DND-41 (cell line): ENCODE results near the gene TAB2.

Source experiments
- ATAC-seq: fragments of 200-7000 bp; cut with Tn5 transposase; 3 replicates; pipeline ENCODE4 v1.9.1; 2021; ENCODE audit warnings: low read depth; ENCODE audit not compliant: insufficient read depth
- DNase-seq: peaks from one replicate; pipeline ENCODE4 v3.0.0-alpha.2; 2020
- H2AFZ ChIP-seq: 2 replicates; pipeline ENCODE4 v1.6.0; 2012; ENCODE audit warnings: low read depth, low read length
- H3K27ac ChIP-seq: 2 replicates; pipeline ENCODE4 v1.5.1; 2012; ENCODE audit warnings: low read length, inconsistent platforms
- H3K27me3 ChIP-seq: fragments of 200-600 bp; sonication (generic); 2 replicates; pipeline ENCODE4 v1.6.0; 2012; ENCODE audit warnings: low read length, mild to moderate bottlenecking, inconsistent platforms; ENCODE audit not compliant: insufficient read depth, poor library complexity
- H3K36me3 ChIP-seq: 2 replicates; pipeline ENCODE4 v1.5.1; 2012; ENCODE audit warnings: low read length, inconsistent platforms; ENCODE audit not compliant: insufficient read depth
- H3K4me1 ChIP-seq: 2 replicates; pipeline ENCODE4 v1.5.1; 2012; ENCODE audit warnings: mild to moderate bottlenecking, low read length; ENCODE audit not compliant: insufficient read depth
- H3K4me2 ChIP-seq: 2 replicates; pipeline ENCODE4 v1.6.0; 2012; ENCODE audit warnings: mild to moderate bottlenecking, moderate library complexity, low read length, inconsistent platforms; ENCODE audit not compliant: insufficient read depth
- H3K4me3 ChIP-seq, 2 experiments: fragments of 200-600 bp in 1 of 2; shearing (Covaris generic) in 1 of 2; 2 replicates each; pipeline ENCODE4 v1.5.1; 2012 to 2016; ENCODE audit warnings: inconsistent platforms in 2 of 2, low read length in 2 of 2, mild to moderate bottlenecking in 2 of 2, low read depth in 1 of 2, moderate library complexity in 1 of 2
- H3K79me2 ChIP-seq: 2 replicates; pipeline ENCODE4 v1.6.0; 2012; ENCODE audit warnings: low read length, inconsistent platforms; ENCODE audit not compliant: insufficient read depth
- H3K9ac ChIP-seq: 2 replicates; pipeline ENCODE4 v1.6.0; 2012; ENCODE audit warnings: low read depth, mild to moderate bottlenecking, inconsistent platforms, low read length, moderate library complexity
- H3K9me3 ChIP-seq: 2 replicates; pipeline ENCODE4 v1.5.1; 2012; ENCODE audit warnings: low read length, moderate library complexity, mild to moderate bottlenecking, inconsistent platforms; ENCODE audit not compliant: insufficient read depth, severe bottlenecking
- H4K20me1 ChIP-seq: 2 replicates; pipeline ENCODE4 v1.6.0; 2012; ENCODE audit warnings: low read length; ENCODE audit not compliant: insufficient read depth
- CTCF ChIP-seq: IDR thresholded peaks from 2 replicates; pipeline ENCODE4 v1.5.1; 2012; ENCODE audit warnings: borderline replicate concordance, low read length, moderate library complexity, mild to moderate bottlenecking; ENCODE audit not compliant: poor library complexity, severe bottlenecking; ENCODE audit errors: extremely low read depth
- EZH2 ChIP-seq: IDR thresholded peaks from 3 replicates; pipeline ENCODE4 v1.6.1; 2012; ENCODE audit warnings: borderline replicate concordance, low read depth, mild to moderate bottlenecking, moderate library complexity, low read length, inconsistent platforms; ENCODE audit not compliant: severe bottlenecking

Gene TAB2

GRCh38 chr6:149362289-149362688 lies 44.8 kb downstream of the TAB2 start:
- Histone ChIP-seq H3K4me2 (no peak overlapping the region), H3K4me3 (no peak overlapping the region), H4K20me1 (peaks cover 53% of the 10 kb centered on the region), H3K9me3 (no peaks in the 10 kb centered on the region), H2AFZ (no peak overlapping the region), H3K79me2 (peaks cover 100% of the 10 kb centered on the region), H3K9ac (no peak overlapping the region), H3K27ac (no peak overlapping the region), H3K27me3 (no peaks in the 10 kb centered on the region), H3K36me3 (peaks cover 7% of the 10 kb centered on the region; the same call in 1 of the 2 replicates), H3K4me1 (peaks cover 49% of the 10 kb centered on the region)
- TF ChIP-seq EZH2 (no peak), CTCF (no peak)
- ATAC-seq (no peak), DNase-seq (no peak)

- Histone ChIP-seq H3K9me3 (no peaks in the 10 kb centered on the region), H3K4me3 (no peak overlapping the region), H3K4me2 (no peak overlapping the region), H3K9ac (no peak overlapping the region), H3K79me2 (peaks cover 100% of the 10 kb centered on the region), H4K20me1 (peaks cover 60% of the 10 kb centered on the region), H2AFZ (no peak overlapping the region), H3K27me3 (no peaks in the 10 kb centered on the region), H3K4me1 (peaks cover 58% of the 10 kb centered on the region), H3K36me3 (peaks cover 7% of the 10 kb centered on the region; the same call in 1 of the 2 replicates), H3K27ac (no peak overlapping the region)
- DNase-seq (no peak), ATAC-seq (no peak)
- no peak for TF ChIP-seq CTCF
- TF ChIP-seq EZH2, result no peak
These were observed 45.6 kb downstream of the TAB2 start for GRCh38 chr6:149363154-149363553.

GRCh38 chr6:149364557-149364956 lies 47.0 kb downstream of the TAB2 start:
- TF ChIP-seq EZH2, result no peak
- no peak for TF ChIP-seq CTCF
- Histone ChIP-seq H4K20me1 (peaks cover 61% of the 10 kb centered on the region), H3K4me1 (peaks cover 63% of the 10 kb centered on the region), H3K27me3 (no peaks in the 10 kb centered on the region), H3K79me2 (peaks cover 100% of the 10 kb centered on the region), H3K9me3 (no peaks in the 10 kb centered on the region), H3K4me3 (no peak overlapping the region), H3K36me3 (peaks cover 12% of the 10 kb centered on the region; the same call in 1 of the 2 replicates), H3K4me2 (peak overlapping the region; percentile 3; the same call in 1 of the 2 replicates), H2AFZ (no peak overlapping the region), H3K9ac (no peak overlapping the region), H3K27ac (no peak overlapping the region)
- DNase-seq (no peak), ATAC-seq (no peak)

- Histone ChIP-seq H4K20me1 (peaks cover 59% of the 10 kb centered on the region), H3K27me3 (no peaks in the 10 kb centered on the region), H3K4me2 (0 out of 2 replicates have a peak overlapping the region, but pooled peaks have one; percentile 49), H2AFZ (no peak overlapping the region), H3K9ac (no peak overlapping the region), H3K79me2 (peaks cover 100% of the 10 kb centered on the region), H3K9me3 (no peaks in the 10 kb centered on the region), H3K4me1 (peaks cover 63% of the 10 kb centered on the region), H3K27ac (0 out of 2 replicates have a peak overlapping the region, but pooled peaks have one; percentile 24), H3K36me3 (peaks cover 14% of the 10 kb centered on the region), H3K4me3 (no peak overlapping the region)
- no peak for TF ChIP-seq EZH2
- no peak for TF ChIP-seq CTCF
- DNase-seq (no peak), ATAC-seq (no peak)
These were observed 47.7 kb downstream of the TAB2 start for GRCh38 chr6:149365197-149365596.
